Activated CD8-positive, alpha-beta T cell treated with anti-CD3 and anti-CD28 coated beads, Interleukin-2, amount 10 ng/mL, durations not matched to agents 7 days and 5 days (primary cell): ENCODE results near the gene COMMD1. TPM values are rescaled to one million over a fixed set of nuclear protein-coding genes. Genes with fewer than 3 reads are reported as not detected.
A peak's percentile ranks its signal among the peaks of the same experiment; 100 is the strongest.
"Not testable (repeated sequence)": the region's sequence is repeated elsewhere in the genome, so short reads cannot be mapped to it uniquely, and the experiment has no call there.

Experiments
- ATAC-seq: fragments of 150-1000 bp; cut with Tn5 transposase; one replicate; pipeline ENCODE4 v1.10.0; 2021; ENCODE audit warnings: moderate library complexity
- CTCF ChIA-PET: fragments of 350-600 bp; sonication (Branson Sonifier 250); formaldehyde crosslinking; loops from one replicate; lab custom pipeline; 2021; ENCODE audit warnings: antibody characterized with exemption; lab: Charles Lee
- POLR2A ChIA-PET: fragments of 350-600 bp; sonication (Branson Sonifier 250); formaldehyde crosslinking; loops from one replicate; lab custom pipeline; 2021; ENCODE audit warnings: antibody characterized with exemption; lab: Charles Lee
- DNase-seq: peaks from one replicate; pipeline ENCODE4 v3.0.0-alpha.2; 2020
- H3K27ac Mint-ChIP-seq: one replicate; pipeline ENCODE4 v1.8.0; 2021; ENCODE audit warnings: mild to moderate bottlenecking, mixed read lengths
- H3K27me3 Mint-ChIP-seq: one replicate; pipeline ENCODE4 v1.8.0; 2021; ENCODE audit warnings: low read depth, mixed read lengths
- H3K36me3 Mint-ChIP-seq: one replicate; pipeline ENCODE4 v1.8.0; 2021; ENCODE audit warnings: low read depth, mixed read lengths
- H3K4me1 Mint-ChIP-seq: one replicate; pipeline ENCODE4 v1.8.0; 2021; ENCODE audit warnings: low read depth, mixed read lengths
- H3K4me3 Mint-ChIP-seq: one replicate; pipeline ENCODE4 v1.8.0; 2021; ENCODE audit warnings: mild to moderate bottlenecking, mixed read lengths
- H3K9me3 Mint-ChIP-seq: one replicate; pipeline ENCODE4 v1.8.0; 2022; ENCODE audit warnings: mixed read lengths; ENCODE audit not compliant: insufficient read depth
- total RNA-seq, 2 experiments: library from RNA; stranded (reverse); gene quantifications; one replicate each; pipeline ENCODE4 v1.2.3, GENCODE V29; 2021

COMMD1 gene
- total RNA-seq, 2 experiments from 2014 or later = 29.3 to 30.5 TPM

DNA sequence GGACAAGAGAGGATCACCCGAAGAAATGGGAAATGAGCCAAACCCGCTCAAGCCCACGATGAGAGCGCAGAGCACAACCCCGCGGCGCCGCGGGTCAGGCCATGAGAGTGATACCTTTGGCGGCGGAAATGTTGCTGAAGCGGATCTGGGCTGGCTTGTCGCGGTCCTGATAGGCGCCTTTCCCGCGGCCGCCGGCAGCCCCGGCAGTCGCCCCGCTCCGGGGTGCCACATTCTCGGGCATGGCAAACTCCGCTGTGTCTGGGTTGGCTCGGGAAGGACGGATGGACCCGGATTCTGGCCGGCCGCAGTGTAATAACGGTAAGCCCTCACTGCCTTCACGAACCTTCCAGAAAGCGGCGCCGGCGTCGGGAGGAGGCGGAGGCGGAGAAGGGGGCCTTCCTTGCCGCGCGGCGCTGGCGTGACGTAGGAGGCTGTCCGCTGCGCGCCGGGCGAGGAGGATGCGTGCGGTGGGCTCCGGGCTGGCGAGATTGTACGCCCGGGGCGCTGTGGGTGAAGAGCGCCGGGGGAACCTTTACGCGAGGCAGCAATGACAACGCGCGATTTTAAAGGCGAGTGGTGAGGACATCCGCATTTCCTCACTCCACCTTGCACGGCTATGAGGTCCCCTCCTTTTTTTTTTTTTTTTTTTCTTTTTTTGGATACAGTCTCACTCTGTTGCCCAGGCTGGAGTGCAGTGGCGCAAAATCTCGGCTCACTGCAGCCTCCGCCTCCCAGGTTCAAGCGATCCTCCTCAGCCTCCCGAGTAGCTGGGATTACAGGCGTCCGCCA, 17.0 kb upstream of the COMMD1 start, which contains the start of gene CCT4:
Gene CCT4, minus strand, starts transcription at position 390 of the 789 bp plus-strand sequence. Its CDS starts 149 bp downstream, at position 241.
- peak within 1 kb of the TSS; percentile 97 for H3K4me3 Mint-ChIP-seq
- H3K9me3 Mint-ChIP-seq = no peaks in the 10 kb centered on the region
- peaks cover 30% of the 10 kb centered on the region for H3K4me1 Mint-ChIP-seq
- CTCF ChIA-PET = no interaction called here
- peak within 1 kb of the TSS; percentile 99 for H3K27ac Mint-ChIP-seq
- ATAC-seq (peak; percentile 84), DNase-seq (peak; percentile 92)
- H3K36me3 Mint-ChIP-seq = peaks cover 31% of the 10 kb centered on the region
- no peaks in the 10 kb centered on the region for H3K27me3 Mint-ChIP-seq
- POLR2A ChIA-PET = no interaction called here

DNA sequence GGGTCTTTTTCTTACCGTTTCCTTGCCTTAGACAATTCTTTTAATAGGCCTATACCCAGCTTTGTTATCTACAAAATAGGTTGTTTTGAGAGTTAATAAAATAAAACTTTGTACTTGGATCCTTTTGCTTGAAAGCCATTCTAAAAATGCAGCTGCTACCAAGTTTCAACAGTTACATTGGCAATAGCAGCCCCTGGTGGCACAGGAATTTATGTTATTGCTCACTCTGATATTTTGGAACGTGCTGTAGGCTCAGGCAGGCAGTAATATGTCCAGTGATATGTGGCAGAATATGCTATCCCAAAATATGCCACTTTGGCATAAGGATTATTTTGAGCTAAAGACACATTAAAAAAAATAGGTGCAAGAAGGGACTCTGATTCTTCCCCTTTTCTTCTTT, 6.7 kb upstream of the COMMD1 start:
- CTCF ChIA-PET = interaction anchor here (0.7 to 1.2 kb wide), 4 partner anchors 12 to 101 kb away, joined by 3 read pairs; no protein-coding TSS in a partner anchor
- H3K4me1 Mint-ChIP-seq = no peaks in the 10 kb centered on the region

DNA sequence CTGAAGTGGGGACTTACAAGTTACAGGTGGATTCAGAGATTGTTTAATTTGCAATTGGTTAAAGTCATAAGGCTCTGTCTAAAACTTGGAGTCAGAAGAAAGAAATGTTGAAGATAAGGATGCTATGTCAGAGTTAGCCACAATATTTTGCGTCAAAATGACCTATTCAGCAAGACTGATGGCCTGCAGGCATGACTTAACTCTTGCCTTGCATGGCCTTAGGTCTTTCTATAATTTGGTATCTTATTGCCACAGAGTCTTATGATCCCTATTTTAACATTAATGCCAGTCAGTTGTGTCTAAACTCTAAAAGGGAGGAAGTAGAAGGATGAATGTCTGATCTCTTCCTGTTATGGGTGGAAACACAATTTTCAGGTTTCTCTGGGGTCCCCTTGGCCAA, 5.2 kb upstream of the COMMD1 start:
- Mint-ChIP-seq H3K36me3 (no peaks in the 10 kb centered on the region), H3K4me1 (peaks cover 7% of the 10 kb centered on the region), H3K27me3 (no peaks in the 10 kb centered on the region), H3K4me3 (no peak overlapping the region), H3K9me3 (no peaks in the 10 kb centered on the region), H3K27ac (no peak overlapping the region)
- ChIA-PET POLR2A (no interaction called here), CTCF (no interaction called here)
- DNase-seq (no peak), ATAC-seq (no peak)

More for the DNA sequence above, 6.7 kb upstream of the COMMD1 start:
- Mint-ChIP-seq H3K4me3 (no peak overlapping the region), H3K27ac (no peak overlapping the region), H3K27me3 (no peaks in the 10 kb centered on the region), H3K36me3 (no peaks in the 10 kb centered on the region), H3K9me3 (no peaks in the 10 kb centered on the region)
- POLR2A ChIA-PET = no interaction called here
- ATAC-seq (no peak), DNase-seq (no peak)

DNA sequence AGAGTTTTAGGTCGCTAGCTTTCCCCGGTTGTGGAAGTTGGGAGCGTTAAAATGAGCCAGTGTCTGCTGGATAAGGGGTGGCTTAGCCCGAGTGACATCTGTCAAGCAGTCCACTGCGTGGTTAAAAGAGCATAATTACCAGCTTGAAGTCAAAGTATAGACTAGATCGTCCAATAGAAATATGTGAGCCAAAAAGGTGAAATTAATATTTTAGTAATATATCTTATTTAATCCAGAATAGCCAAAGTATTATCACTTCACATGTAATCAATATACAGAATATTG, 654 bp downstream of the COMMD1 start:
- POLR2A ChIA-PET = interaction anchor here (0.6 kb wide), 1 partner anchor 1632 kb away, joined by 3 read pairs; no protein-coding TSS in a partner anchor
- CTCF ChIA-PET = interaction anchor here (0.7 to 1.4 kb wide), 3 partner anchors 10 to 508 kb away, joined by 3 read pairs; no protein-coding TSS in a partner anchor
- peaks cover 22% of the 10 kb centered on the region for H3K4me1 Mint-ChIP-seq

DNA sequence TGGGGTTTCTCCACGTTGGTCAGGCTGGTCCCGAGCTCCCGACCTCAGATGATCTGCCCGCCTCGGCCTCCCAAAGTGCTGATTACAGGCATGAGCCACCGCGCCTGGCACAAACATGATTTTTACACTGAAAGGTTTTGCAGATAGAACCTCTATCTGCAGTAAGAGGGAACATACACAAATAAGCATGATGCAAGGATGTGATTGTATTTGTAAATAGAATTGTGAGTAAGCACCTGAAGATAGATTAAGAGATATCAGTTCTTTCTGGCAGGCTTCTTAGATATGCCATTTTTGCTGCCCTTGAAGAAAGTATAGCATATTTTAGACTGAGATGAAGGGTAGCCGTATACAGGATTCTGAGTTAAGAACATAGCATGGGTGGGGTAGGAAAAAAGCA, 3.6 kb downstream of the COMMD1 start:
- no peak overlapping the region for H3K27ac Mint-ChIP-seq
- H3K27me3 Mint-ChIP-seq = no peaks in the 10 kb centered on the region
- ChIA-PET POLR2A (interaction anchor here (0.8 kb wide), 1 partner anchor 327 kb away, joined by 3 read pairs; no protein-coding TSS in a partner anchor), CTCF (no interaction called here)
- no peak overlapping the region for H3K4me3 Mint-ChIP-seq
- no peaks in the 10 kb centered on the region for H3K36me3 Mint-ChIP-seq
- peaks cover 22% of the 10 kb centered on the region for H3K4me1 Mint-ChIP-seq
- ATAC-seq = no peak
- DNase-seq = no peak
- no peaks in the 10 kb centered on the region for H3K9me3 Mint-ChIP-seq

More for the DNA sequence above, 654 bp downstream of the COMMD1 start:
- H3K9me3 Mint-ChIP-seq = no peaks in the 10 kb centered on the region
- peak overlapping the region; percentile 78 for H3K27ac Mint-ChIP-seq
- DNase-seq = no peak
- ATAC-seq = peak; percentile 22
- no peaks in the 10 kb centered on the region for H3K27me3 Mint-ChIP-seq
- H3K4me3 Mint-ChIP-seq = peak overlapping the region; percentile 96
- no peaks in the 10 kb centered on the region for H3K36me3 Mint-ChIP-seq

DNA sequence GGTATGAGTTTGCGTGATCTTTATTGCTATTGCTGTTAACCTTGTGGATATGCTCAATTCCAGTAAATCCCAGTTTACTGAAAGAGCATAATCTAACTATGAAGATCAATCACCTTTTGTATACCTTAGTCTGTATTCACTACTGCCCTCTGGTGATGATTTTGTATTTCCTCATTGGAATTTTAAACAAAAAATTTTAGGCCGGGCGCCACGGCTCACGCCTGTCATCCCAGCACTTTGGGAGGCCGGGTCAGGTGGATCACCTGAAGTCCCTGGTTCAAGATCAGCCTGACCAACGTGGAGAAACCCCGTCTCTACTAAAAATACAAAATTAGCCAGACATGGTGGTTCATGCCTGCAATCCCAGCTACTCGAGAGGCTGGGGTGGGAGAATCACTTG, 5.1 kb downstream of the COMMD1 start:
- no peak overlapping the region for H3K27ac Mint-ChIP-seq
- no peaks in the 10 kb centered on the region for H3K9me3 Mint-ChIP-seq
- H3K36me3 Mint-ChIP-seq = no peaks in the 10 kb centered on the region
- no peaks in the 10 kb centered on the region for H3K27me3 Mint-ChIP-seq
- no peak overlapping the region for H3K4me3 Mint-ChIP-seq
- POLR2A ChIA-PET = no interaction called here
- DNase-seq (no peak), ATAC-seq (no peak)
- peaks cover 13% of the 10 kb centered on the region for H3K4me1 Mint-ChIP-seq
- CTCF ChIA-PET = no interaction called here

DNA sequence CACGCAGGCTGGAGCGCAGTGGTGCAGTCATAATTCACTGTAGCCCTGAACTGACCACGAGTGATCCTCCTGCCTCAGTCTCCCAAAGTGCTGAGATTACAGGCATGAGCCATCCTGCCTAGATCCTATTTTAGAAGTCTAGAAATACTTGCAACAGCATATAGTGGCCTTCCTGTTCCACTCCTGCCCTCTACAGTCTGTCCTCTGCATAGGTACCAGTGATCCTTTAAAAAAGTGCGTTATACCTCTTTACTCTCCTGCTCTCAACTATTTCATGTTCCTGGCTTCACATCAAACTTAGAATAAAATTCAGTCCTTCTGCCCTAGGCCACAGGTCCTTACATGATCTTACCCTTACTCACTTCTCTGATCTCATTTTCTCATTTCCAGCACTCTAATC, 6.0 kb downstream of the COMMD1 start:
- H3K4me1 Mint-ChIP-seq = peaks cover 10% of the 10 kb centered on the region
- H3K9me3 Mint-ChIP-seq = no peaks in the 10 kb centered on the region
- POLR2A ChIA-PET = no interaction called here
- no peak overlapping the region for H3K27ac Mint-ChIP-seq
- CTCF ChIA-PET = interaction anchor here (0.9 to 1.4 kb wide), 3 partner anchors 13 to 500 kb away, joined by 3 to 4 read pairs (median 3); no protein-coding TSS in a partner anchor
- no peaks in the 10 kb centered on the region for H3K36me3 Mint-ChIP-seq
- ATAC-seq = no peak
- no peak overlapping the region for H3K4me3 Mint-ChIP-seq
- no peaks in the 10 kb centered on the region for H3K27me3 Mint-ChIP-seq
- DNase-seq = no peak

DNA sequence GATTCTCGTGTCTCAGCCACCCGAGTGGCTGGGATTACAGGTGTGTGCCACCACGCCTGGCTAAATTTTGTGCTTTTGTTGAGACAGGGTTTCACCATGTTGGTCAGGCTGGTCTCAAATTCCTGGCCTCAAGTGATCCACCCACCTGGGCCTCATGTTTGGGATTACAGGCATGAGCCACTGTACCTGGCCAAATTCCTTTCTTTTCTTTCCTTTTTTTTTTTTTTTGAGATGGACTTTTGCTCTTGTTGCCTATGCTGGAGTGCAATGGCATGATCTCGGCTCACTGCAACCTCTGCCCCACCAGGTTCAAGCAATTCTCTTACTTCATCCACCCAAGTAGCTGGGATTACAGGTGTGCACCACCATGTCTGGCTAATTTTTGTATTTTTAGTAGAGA, 9.3 kb downstream of the COMMD1 start:
- H3K27me3 Mint-ChIP-seq, H3K4me3 Mint-ChIP-seq, ATAC-seq, H3K4me1 Mint-ChIP-seq, CTCF ChIA-PET, POLR2A ChIA-PET, H3K9me3 Mint-ChIP-seq, H3K27ac Mint-ChIP-seq, H3K36me3 Mint-ChIP-seq, DNase-seq: not testable (repeated sequence)

DNA sequence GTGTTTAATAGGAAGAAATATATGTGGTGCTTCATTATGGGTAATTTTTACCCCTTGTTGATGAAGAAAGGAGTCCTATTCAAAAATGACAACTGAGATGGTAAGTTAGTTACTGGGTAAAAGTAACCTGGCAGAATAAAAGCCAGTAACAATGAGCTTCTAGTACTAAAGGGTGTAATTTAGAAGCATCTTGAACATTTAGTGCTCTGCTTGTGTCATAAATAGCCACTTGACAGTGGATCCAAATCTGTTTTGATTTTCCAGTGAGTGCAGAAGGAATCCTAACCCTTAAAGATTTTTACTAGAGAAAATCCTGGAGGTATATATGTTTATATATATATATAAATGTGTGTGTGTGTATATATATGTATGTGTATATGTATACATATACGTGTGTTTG, 15.1 kb downstream of the COMMD1 start:
- no peaks in the 10 kb centered on the region for H3K36me3 Mint-ChIP-seq
- no peak for ATAC-seq
- no peaks in the 10 kb centered on the region for H3K9me3 Mint-ChIP-seq
- DNase-seq = no peak
- H3K4me3 Mint-ChIP-seq = no peak overlapping the region
- H3K27me3 Mint-ChIP-seq = no peaks in the 10 kb centered on the region
- ChIA-PET CTCF (interaction anchor here (2.8 kb wide), 1 partner anchor 490 kb away, joined by 14 read pairs; no protein-coding TSS in a partner anchor), POLR2A (interaction anchor here (0.6 kb wide), 1 partner anchor 412 kb away, joined by 4 read pairs; no protein-coding TSS in a partner anchor)
- no peak overlapping the region for H3K27ac Mint-ChIP-seq
- H3K4me1 Mint-ChIP-seq = no peaks in the 10 kb centered on the region

DNA sequence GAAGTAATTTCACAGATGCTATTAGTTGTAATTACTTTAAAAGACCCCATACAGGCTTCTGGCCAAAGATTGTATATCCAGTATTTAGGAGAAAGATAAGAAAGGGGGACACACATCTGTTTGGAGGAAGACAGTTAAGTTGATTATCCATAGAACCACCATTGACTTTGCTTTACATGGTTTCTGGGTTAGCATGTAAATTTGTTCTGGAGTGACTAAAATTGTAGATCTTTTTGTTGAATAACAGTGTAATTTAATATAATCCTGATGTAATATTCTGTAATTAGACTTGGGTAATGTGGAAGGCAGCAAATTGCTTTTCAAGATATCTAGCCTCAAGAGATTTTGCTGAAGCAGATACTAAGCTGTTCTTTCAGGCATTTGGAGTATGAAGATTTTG, 17.2 kb downstream of the COMMD1 start:
- no peaks in the 10 kb centered on the region for H3K36me3 Mint-ChIP-seq
- ChIA-PET CTCF (interaction anchor here (1.2 kb wide), 1 partner anchor 488 kb away, joined by 3 read pairs; no protein-coding TSS in a partner anchor), POLR2A (no interaction called here)
- no peaks in the 10 kb centered on the region for H3K27me3 Mint-ChIP-seq
- no peaks in the 10 kb centered on the region for H3K9me3 Mint-ChIP-seq
- DNase-seq = no peak
- H3K4me3 Mint-ChIP-seq = no peak overlapping the region
- no peak for ATAC-seq
- H3K27ac Mint-ChIP-seq = no peak overlapping the region
- H3K4me1 Mint-ChIP-seq = no peaks in the 10 kb centered on the region

DNA sequence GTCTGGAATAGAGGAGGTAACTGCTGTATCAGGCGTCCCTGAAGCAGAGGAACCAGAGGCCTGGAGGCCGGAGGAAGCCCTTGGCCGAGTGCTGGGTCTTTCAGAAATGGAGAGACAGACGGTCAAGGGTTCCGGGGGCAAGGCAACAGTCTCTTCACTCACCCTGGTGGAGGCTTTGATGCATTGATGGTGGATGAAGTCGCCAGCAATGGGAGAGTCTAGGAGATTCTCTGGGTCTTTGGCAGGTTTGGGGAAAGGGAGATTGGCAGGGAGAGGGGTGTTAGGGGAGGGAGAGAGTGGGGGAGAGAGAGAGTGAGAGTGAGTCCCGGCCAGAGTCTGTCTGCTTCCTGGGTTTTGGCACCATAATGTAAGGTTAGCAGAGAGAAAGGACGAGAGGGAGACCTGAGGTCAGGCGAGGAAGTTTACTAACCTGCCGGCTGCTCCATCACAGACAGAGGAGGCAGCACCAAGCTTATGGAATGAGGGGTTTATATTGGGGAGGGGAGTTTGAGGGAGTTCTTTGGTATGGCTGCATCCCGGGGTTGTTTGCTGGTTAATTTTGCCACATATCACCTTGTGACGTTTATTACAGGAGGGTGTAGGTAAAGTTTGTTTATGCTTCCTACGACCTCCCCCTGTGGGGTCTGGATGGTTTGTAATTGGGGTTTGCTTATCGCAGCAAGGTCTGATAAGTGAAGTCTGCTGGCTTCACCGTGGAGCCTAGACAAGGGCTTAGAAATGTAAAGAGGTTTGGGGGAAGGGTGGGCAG, 19.6 kb downstream of the COMMD1 start:
- DNase-seq = no peak
- CTCF ChIA-PET = no interaction called here

More for the DNA sequence above, 19.6 kb downstream of the COMMD1 start:
- Mint-ChIP-seq H3K4me1 (no peaks in the 10 kb centered on the region), H3K4me3 (no peak overlapping the region), H3K27me3 (no peaks in the 10 kb centered on the region), H3K36me3 (no peaks in the 10 kb centered on the region), H3K27ac (no peak overlapping the region), H3K9me3 (no peaks in the 10 kb centered on the region)
- ATAC-seq = no peak
- POLR2A ChIA-PET = no interaction called here
